CD4-positive, alpha-beta T cell treated with Interleukin-6 for 4 hours (primary cell): ENCODE measurements around the gene ZP3.
"Not testable (repeated sequence)": the region's sequence is repeated elsewhere in the genome, so short reads cannot be mapped to it uniquely, and the experiment has no call there.

ENCODE experiments used
- DNase-seq: peaks from one replicate; pipeline ENCODE4 v3.0.0-alpha.2; 2020; ENCODE audit warnings: mixed read lengths

Gene ZP3

GRCh38 chr7:76443846-76444245 is 19.1 kb downstream of the ZP3 start:
- DNase-seq, result peak; percentile 19

GRCh38 chr7:76445577-76446008 is 20.8 kb downstream of the ZP3 start:
- DNase-seq, result peak; percentile 25

- DNase-seq, result not testable (repeated sequence)
Measured at GRCh38 chr7:76457017-76457416, 32.3 kb downstream of the ZP3 start.

GRCh38 chr7:76458504-76458903 is 33.8 kb downstream of the ZP3 start:
- DNase-seq, result not testable (repeated sequence)

GRCh38 chr7:76460767-76461166 is 36.0 kb downstream of the ZP3 start:
- not testable (repeated sequence) for DNase-seq

GRCh38 chr7:76461464-76462101 is 36.8 kb downstream of the ZP3 start, which contains the start of gene DTX2:
Gene DTX2 (plus strand): TSS chr7:76461709. CDS start chr7:76480510, 18,801 bp downstream.
- DNase-seq, result not testable (repeated sequence)

- not testable (repeated sequence) for DNase-seq
Measured at GRCh38 chr7:76462271-76462882, 37.6 kb downstream of the ZP3 start.

- DNase-seq, result not testable (repeated sequence)
Measured at GRCh38 chr7:76464959-76465358, 40.2 kb downstream of the ZP3 start.

GRCh38 chr7:76465950-76466349 is 41.2 kb downstream of the ZP3 start:
- not testable (repeated sequence) for DNase-seq

GRCh38 chr7:76467743-76468404 is 43.1 kb downstream of the ZP3 start:
- DNase-seq, result not testable (repeated sequence)

- not testable (repeated sequence) for DNase-seq
Measured at GRCh38 chr7:76471556-76472221, 46.9 kb downstream of the ZP3 start.

- not testable (repeated sequence) for DNase-seq
Measured at GRCh38 chr7:76473097-76473496, 48.3 kb downstream of the ZP3 start.

- DNase-seq, result not testable (repeated sequence)
Measured at GRCh38 chr7:76476280-76476679, 51.5 kb downstream of the ZP3 start.

GRCh38 chr7:76476742-76477474 is 52.2 kb downstream of the ZP3 start:
- DNase-seq, result not testable (repeated sequence)

- DNase-seq, result not testable (repeated sequence)
Measured at GRCh38 chr7:76479628-76480027, 54.9 kb downstream of the ZP3 start.

- DNase-seq, result not testable (repeated sequence)
Measured at GRCh38 chr7:76480403-76481253, 55.9 kb downstream of the ZP3 start.

GRCh38 chr7:76482660-76483059 is 57.9 kb downstream of the ZP3 start:
- not testable (repeated sequence) for DNase-seq

GRCh38 chr7:76483081-76483480 is 58.3 kb downstream of the ZP3 start:
- not testable (repeated sequence) for DNase-seq

GRCh38 chr7:76484456-76484855 is 59.7 kb downstream of the ZP3 start:
- not testable (repeated sequence) for DNase-seq

- DNase-seq, result not testable (repeated sequence)
Measured at GRCh38 chr7:76485822-76486610, 61.3 kb downstream of the ZP3 start.

- not testable (repeated sequence) for DNase-seq
Measured at GRCh38 chr7:76486618-76487017, 61.9 kb downstream of the ZP3 start.
